Hepatocyte (in vitro differentiated cells): ENCODE measurements around the gene SLC26A8. TPM values are rescaled to one million over a fixed set of nuclear protein-coding genes. Genes with fewer than 3 reads are reported as not detected.

Source experiments
- DNase-seq: peaks from one replicate; pipeline ENCODE4 v3.0.0-alpha.2; 2016; ENCODE audit warnings: low spot score
- H2AFZ ChIP-seq: fragments of 200-600 bp; sonication (generic); 2 replicates; pipeline ENCODE4 v1.6.0; 2016; ENCODE audit warnings: antibody characterized with exemption, mild to moderate bottlenecking
- H3K27ac ChIP-seq: fragments of 200-600 bp; sonication (generic); 2 replicates; pipeline ENCODE4 v1.5.1; 2016; ENCODE audit warnings: mild to moderate bottlenecking
- H3K27me3 ChIP-seq: fragments of 200-600 bp; sonication (generic); 2 replicates; pipeline ENCODE4 v1.6.1; 2016
- H3K36me3 ChIP-seq: fragments of 200-600 bp; sonication (generic); replicated peaks from 2 replicates; pipeline ENCODE4 v1.5.1; 2016; ENCODE audit warnings: low read depth; ENCODE audit not compliant: insufficient read depth
- H3K4me1 ChIP-seq: fragments of 200-600 bp; sonication (generic); 2 replicates; pipeline ENCODE4 v1.5.1; 2016; ENCODE audit warnings: mild to moderate bottlenecking, moderate library complexity; ENCODE audit not compliant: insufficient read depth
- H3K4me2 ChIP-seq: fragments of 200-600 bp; sonication (generic); 2 replicates; pipeline ENCODE4 v1.6.0; 2016
- H3K4me3 ChIP-seq: fragments of 200-600 bp; sonication (generic); 2 replicates; pipeline ENCODE4 v1.5.1; 2016; ENCODE audit warnings: mild to moderate bottlenecking
- H3K79me2 ChIP-seq: fragments of 200-600 bp; sonication (generic); 2 replicates; pipeline ENCODE4 v1.6.0; 2017; ENCODE audit warnings: mild to moderate bottlenecking
- H3K9me2 ChIP-seq: fragments of 200-600 bp; sonication (generic); replicated peaks from 2 replicates; pipeline ENCODE4 v1.6.0; 2017; ENCODE audit warnings: mild to moderate bottlenecking; ENCODE audit not compliant: insufficient read depth
- H3K9me3 ChIP-seq: fragments of 200-600 bp; sonication (generic); 2 replicates; pipeline ENCODE4 v1.5.1; 2016; ENCODE audit warnings: low read depth, mild to moderate bottlenecking
- H4K20me1 ChIP-seq: fragments of 200-600 bp; sonication (generic); 2 replicates; pipeline ENCODE4 v1.6.0; 2016; ENCODE audit warnings: mild to moderate bottlenecking; ENCODE audit not compliant: insufficient read depth, poor library complexity, severe bottlenecking
- CTCF ChIP-seq: fragments of 200-600 bp; sonication (generic); IDR thresholded peaks from 2 replicates; pipeline ENCODE4 v1.5.1; 2016; ENCODE audit warnings: antibody characterized with exemption, mild to moderate bottlenecking; ENCODE audit not compliant: poor library complexity
- EZH2 ChIP-seq: fragments of 200-600 bp; sonication (generic); IDR thresholded peaks from 2 replicates; pipeline ENCODE4 v1.6.1; 2016; ENCODE audit warnings: antibody characterized with exemption, mild to moderate bottlenecking, borderline replicate concordance
- EZH2phosphoT487 ChIP-seq: fragments of 200-600 bp; sonication (generic); IDR thresholded peaks from one replicate; pipeline ENCODE4 v1.6.1; 2018; ENCODE audit warnings: antibody characterized with exemption, mild to moderate bottlenecking, low read depth, moderate library complexity; ENCODE audit not compliant: unreplicated experiment, severe bottlenecking
- WGBS: methylation state at CpG from one replicate; pipeline ENCODE4 v1.1.6; 2016; ENCODE audit warnings: low lambda C conversion rate; ENCODE audit errors: missing lambda C conversion rate; 5-methylcytosine and 5-hydroxymethylcytosine counted together
- polyA plus RNA-seq: library from polyadenylated mRNA; unstranded; fragments of >200 nt; fragmentation: Nextera tagmentation; extraction: Ambion mirVana; gene quantifications from 2 replicates; pipeline ENCODE4 v1.2.1, GENCODE V29; 2016
- total RNA-seq: library from RNA; depleted of rRNA; stranded (reverse); fragments of >200 nt; gene quantifications from 2 replicates; pipeline ENCODE4 v1.2.3, GENCODE V29; 2014

The SLC26A8 gene
- total and polyA plus RNA-seq, 2 experiments from 2014 or later, result not detected

GRCh38 chr6:36066817-36067216 lies 42.4 kb upstream of the SLC26A8 start:
- Histone ChIP-seq H3K79me2 (peaks cover 94% of the 10 kb centered on the region), H3K9me3 (no peaks in the 10 kb centered on the region), H3K27ac (peak overlapping the region; percentile 91), H2AFZ (no peak overlapping the region), H3K4me2 (peak overlapping the region; percentile 10), H3K36me3 (no peaks in the 10 kb centered on the region), H3K4me1 (peaks cover 57% of the 10 kb centered on the region), H4K20me1 (peaks cover 22% of the 10 kb centered on the region), H3K4me3 (no peak overlapping the region), H3K9me2 (no peaks in the 10 kb centered on the region), H3K27me3 (no peaks in the 10 kb centered on the region)
- 70% methylated on average over 2 of the region's 2 CpGs for WGBS
- no peak for TF ChIP-seq EZH2phosphoT487
- no peak for TF ChIP-seq EZH2
- no peak for TF ChIP-seq CTCF
- DNase-seq, result no peak

GRCh38 chr6:36065916-36066315 lies 41.5 kb upstream of the SLC26A8 start:
- Histone ChIP-seq H3K79me2 (peaks cover 94% of the 10 kb centered on the region), H2AFZ (no peak overlapping the region), H3K4me3 (no peak overlapping the region), H3K4me2 (peak overlapping the region; percentile 57), H3K36me3 (no peaks in the 10 kb centered on the region), H4K20me1 (peaks cover 22% of the 10 kb centered on the region), H3K27ac (peak overlapping the region; percentile 91), H3K9me3 (no peaks in the 10 kb centered on the region), H3K9me2 (no peaks in the 10 kb centered on the region), H3K27me3 (no peaks in the 10 kb centered on the region), H3K4me1 (peaks cover 57% of the 10 kb centered on the region)
- DNase-seq, result no peak
- TF ChIP-seq EZH2 (no peak), CTCF (no peak), EZH2phosphoT487 (no peak)

- DNase-seq, result peak; percentile 63
- Histone ChIP-seq H3K9me3 (no peaks in the 10 kb centered on the region), H3K4me2 (peak overlapping the region; percentile 57), H3K9me2 (no peaks in the 10 kb centered on the region), H2AFZ (no peak overlapping the region), H3K79me2 (peaks cover 92% of the 10 kb centered on the region), H3K4me3 (no peak overlapping the region), H3K36me3 (no peaks in the 10 kb centered on the region), H3K27me3 (no peaks in the 10 kb centered on the region), H3K4me1 (peaks cover 57% of the 10 kb centered on the region), H3K27ac (peak overlapping the region; percentile 91), H4K20me1 (peaks cover 18% of the 10 kb centered on the region)
- TF ChIP-seq EZH2phosphoT487 (no peak), EZH2 (no peak), CTCF (no peak)
- 62% methylated on average over 3 of the region's 3 CpGs for WGBS
Observed at GRCh38 chr6:36064770-36065396, 40.4 kb upstream of the SLC26A8 start.
